Endothelial cell of umbilical vein (primary cell): ENCODE measurements around the gene AGPAT2. TPM values are rescaled to one million over a fixed set of nuclear protein-coding genes. Genes with fewer than 3 reads are reported as not detected.
"Not testable (repeated sequence)": the region's sequence is repeated elsewhere in the genome, so short reads cannot be mapped to it uniquely, and the experiment has no call there.

Experiments used
- BruUV-seq: library from RNA; stranded (reverse); fragments of 400-500 nt; replicated peaks from 2 replicates; lab custom pipeline; 2021; lab: Mats Ljungman, UMichigan
- CTCF ChIA-PET: fragments of 300-600, 350-600 bp; sonication (Branson Sonifier 250); formaldehyde crosslinking; loops from one replicate; lab custom pipeline; 2021; ENCODE audit warnings: antibody characterized with exemption, inconsistent platforms; lab: Charles Lee
- POLR2A ChIA-PET: fragments of 300-600, 350-600 bp; sonication (Branson Sonifier 250); formaldehyde crosslinking; loops from one replicate; lab custom pipeline; 2021; ENCODE audit warnings: antibody characterized with exemption, inconsistent platforms; lab: Charles Lee
- DNase-seq: peaks from one replicate; pipeline ENCODE4 v3.0.0-alpha.2; 2011; ENCODE audit warnings: low read depth, low spot score
- FAIRE-seq: peaks from 2 replicates; lab custom pipeline; 2011; peaks lifted over from hg19 to GRCh38; lab: Jason Lieb, UNC
- H2AFZ ChIP-seq: 2 replicates; pipeline ENCODE4 v1.6.0; 2012; ENCODE audit warnings: low read depth, low read length, control low read depth, inconsistent platforms
- H3K27ac ChIP-seq: 2 replicates; pipeline ENCODE4 v1.5.1; 2011; ENCODE audit warnings: low read depth, mild to moderate bottlenecking, control low read depth, low read length, moderate library complexity; ENCODE audit not compliant: insufficient read depth
- H3K27me3 ChIP-seq, 2 experiments: 2 replicates each; pipeline versions ENCODE4 v1.6.0 to v1.6.1; 2011; ENCODE audit warnings: low read length in 2 of 2, mixed read lengths in 1 of 2; ENCODE audit not compliant: control insufficient read depth in 2 of 2, insufficient read depth in 2 of 2
- H3K36me3 ChIP-seq, 2 experiments: 2 replicates in 1 of 2; 3 replicates in 1 of 2; pipeline ENCODE4 v1.5.1; 2011; ENCODE audit warnings: low read length in 2 of 2, mild to moderate bottlenecking in 1 of 2, moderate library complexity in 1 of 2; ENCODE audit not compliant: control insufficient read depth in 2 of 2, insufficient read depth in 2 of 2; ENCODE audit errors: extremely low read depth in 1 of 2
- H3K4me1 ChIP-seq: 3 replicates; pipeline ENCODE4 v1.5.1; 2011; ENCODE audit warnings: mild to moderate bottlenecking, low read length; ENCODE audit not compliant: control insufficient read depth, insufficient read depth; ENCODE audit errors: extremely low read depth
- H3K4me2 ChIP-seq: 2 replicates; pipeline ENCODE4 v1.6.1; 2011; ENCODE audit warnings: low read length, control low read depth, mixed read lengths; ENCODE audit not compliant: insufficient read depth
- H3K4me3 ChIP-seq, 3 experiments: fragments of 200-600 bp in 1 of 3; sonication (generic), shearing (Covaris generic) in 1 of 3; replicated peaks in 1 of 3; 2 replicates each; pipeline ENCODE4 v1.5.1; 2011 to 2016; ENCODE audit warnings: control low read depth in 3 of 3, low read length in 3 of 3, mild to moderate bottlenecking in 2 of 3, inconsistent platforms in 1 of 3, low read depth in 1 of 3, moderate library complexity in 1 of 3; ENCODE audit not compliant: insufficient read depth in 1 of 3
- H3K79me2 ChIP-seq: 2 replicates; pipeline ENCODE4 v1.6.0; 2012; ENCODE audit warnings: low read length, inconsistent platforms; ENCODE audit not compliant: control insufficient read depth, insufficient read depth
- H3K9ac ChIP-seq: replicated peaks from 2 replicates; pipeline ENCODE3; 2011; ENCODE audit warnings: low read length, control low read depth; ENCODE audit not compliant: insufficient read depth; ENCODE audit errors: extremely low read depth
- H3K9me1 ChIP-seq: replicated peaks from 3 replicates; pipeline ENCODE4 v1.6.0; 2011; ENCODE audit warnings: mild to moderate bottlenecking, low read length; ENCODE audit not compliant: control insufficient read depth, insufficient read depth; ENCODE audit errors: extremely low read depth
- H3K9me3 ChIP-seq: replicated peaks from 2 replicates; pipeline ENCODE4 v1.5.1; 2012; ENCODE audit warnings: low read length, inconsistent platforms; ENCODE audit not compliant: control insufficient read depth, insufficient read depth
- H4K20me1 ChIP-seq: replicated peaks from 2 replicates; pipeline ENCODE3; 2011; ENCODE audit warnings: mild to moderate bottlenecking, low read length; ENCODE audit not compliant: control insufficient read depth, insufficient read depth; ENCODE audit errors: extremely low read depth
- CTCF ChIP-seq, 2 donors: IDR thresholded peaks; 1 replicate in 1 of 2; 2 replicates in 1 of 2; pipeline ENCODE4 v1.5.1; 2011; ENCODE audit warnings: low read length in 2 of 2, mild to moderate bottlenecking in 2 of 2, moderate library complexity in 2 of 2, control low read depth in 1 of 2, inconsistent platforms in 1 of 2, low read depth in 1 of 2; ENCODE audit not compliant: insufficient read depth in 1 of 2; ENCODE audit errors: extremely low read depth in 1 of 2
- EZH2 ChIP-seq: IDR thresholded peaks from 2 replicates; pipeline ENCODE4 v1.6.1; 2012; ENCODE audit warnings: borderline replicate concordance, low read depth, mild to moderate bottlenecking, moderate library complexity, low read length, inconsistent platforms; ENCODE audit not compliant: severe bottlenecking
- FOS ChIP-seq: IDR thresholded peaks from 2 replicates; pipeline ENCODE4 v1.6.1; 2011; ENCODE audit warnings: mild to moderate bottlenecking, low read length, moderate library complexity, borderline replicate concordance; ENCODE audit not compliant: insufficient read depth
- GATA2 ChIP-seq: IDR thresholded peaks from 2 replicates; pipeline ENCODE4 v1.7.0; 2011; ENCODE audit warnings: low read depth, mild to moderate bottlenecking, moderate library complexity, mixed read lengths, low read length; ENCODE audit not compliant: insufficient read length, insufficient read depth
- JUN ChIP-seq: IDR thresholded peaks from 2 replicates; pipeline ENCODE4 v1.6.1; 2011; ENCODE audit warnings: borderline replicate concordance, low read depth; ENCODE audit not compliant: insufficient read length, insufficient read depth
- MYC ChIP-seq: IDR thresholded peaks from one replicate; pipeline ENCODE4 v1.6.1; 2011; ENCODE audit warnings: mild to moderate bottlenecking, low read depth, low read length
- POLR2A ChIP-seq: IDR thresholded peaks from 2 replicates; pipeline ENCODE4 v1.6.1; 2012; ENCODE audit warnings: low read depth, mild to moderate bottlenecking, control low read depth, low read length
- POLR2AphosphoS5 ChIP-seq: IDR thresholded peaks from 2 replicates; pipeline ENCODE4 v1.6.1; 2012; ENCODE audit warnings: low read depth, mild to moderate bottlenecking, control low read depth, low read length, moderate library complexity; ENCODE audit not compliant: insufficient read depth
- dilution Hi-C: fragments of 300-500 bp; cut with MboI; formaldehyde crosslinking; loops from one replicate; pipeline ENCODE4 v1.15.0; 2019; ENCODE audit warnings: low sequenced_read_pairs; ENCODE audit not compliant: extremely low pct_ligation_motif_present
- intact Hi-C: fragments of 100-400 bp; cut with micrococcal nuclease; formaldehyde crosslinking; loops from one replicate; pipeline ENCODE4 v1.10.0; 2022
- polyA plus RNA-seq, 4 experiments: library from polyadenylated mRNA; depleted of rRNA in 3 of 4; stranded (reverse) in 3 of 4; unstranded in 1 of 4; fragments of >200 nt; gene quantifications; 2 replicates each; pipeline versions ENCODE4 v1.2.1 to v1.2.3, GENCODE V29; 2011 to 2012; ENCODE audit warnings: missing spikeins in 1 of 4
- total RNA-seq: library from RNA; stranded (reverse); gene quantifications from 2 replicates; pipeline ENCODE4 v1.2.3, GENCODE V29; 2021
- TF ChIP-seq, protein P1 (sequence below): IDR thresholded peaks from 2 replicates; pipeline ENCODE4 v1.6.1; 2011; ENCODE audit not compliant: insufficient read depth, insufficient read length

The AGPAT2 gene
- total and polyA plus RNA-seq, 2 donors (not counting 3 experiments of a cell fraction or from before 2014, with no cell fraction given): 45.5 to 55.3 TPM

DNA sequence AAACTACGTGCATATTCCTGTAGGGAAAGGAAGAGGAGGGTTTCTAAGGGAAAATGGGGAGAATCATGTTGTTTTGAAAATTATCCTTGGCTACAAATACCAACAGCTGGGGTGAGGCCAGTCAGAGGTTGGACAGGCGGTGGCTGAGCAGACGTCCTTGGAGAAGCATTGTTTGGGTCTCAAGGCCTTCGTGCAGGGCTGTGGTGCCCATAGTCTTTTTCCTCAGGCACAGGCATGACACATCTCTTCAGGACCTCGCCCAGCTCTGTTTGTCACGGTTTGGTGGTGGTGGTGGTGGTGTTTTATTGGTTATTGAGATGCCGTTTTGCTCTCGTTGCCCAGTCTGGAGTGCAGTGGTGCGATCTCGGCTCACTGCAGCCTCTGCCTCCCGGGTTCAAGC lies 52.4 kb downstream of the AGPAT2 start:
- Histone ChIP-seq H4K20me1 (no peaks in the 10 kb centered on the region), H3K27ac (no peak overlapping the region), H3K4me1 (no peaks in the 10 kb centered on the region), H3K79me2 (no peaks in the 10 kb centered on the region), H2AFZ (no peak overlapping the region), H3K27me3 (no peaks in the 10 kb centered on the region), H3K4me2 (no peak overlapping the region), H3K9ac (no peak overlapping the region), H3K4me3 (no peak overlapping the region), H3K9me1 (no peaks in the 10 kb centered on the region), H3K36me3 (no peaks in the 10 kb centered on the region), H3K9me3 (no peaks in the 10 kb centered on the region)
- no peak for FAIRE-seq
- intact Hi-C loops: no loop called here
- TF ChIP-seq EZH2 (no peak), POLR2A (no peak), MYC (no peak), FOS (no peak), JUN (no peak), POLR2AphosphoS5 (no peak), CTCF (IDR thresholded peaks at IDR 0.05; ENCODE audit: extremely low read depth in 1 of 2, insufficient read depth in 1 of 2, low read depth in 1 of 2, low read length in 2 of 2) (no peak), GATA2 (no peak)
- TF ChIP-seq, protein P1, sequence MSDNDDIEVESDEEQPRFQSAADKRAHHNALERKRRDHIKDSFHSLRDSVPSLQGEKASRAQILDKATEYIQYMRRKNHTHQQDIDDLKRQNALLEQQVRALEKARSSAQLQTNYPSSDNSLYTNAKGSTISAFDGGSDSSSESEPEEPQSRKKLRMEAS: no peak
- DNase-seq: no peak
- dilution Hi-C loops: no loop called here
- no TSS peak for BruUV-seq
- CTCF ChIA-PET: interaction anchor here (1.7 to 3.7 kb wide), 3 partner anchors 37 to 150 kb away, joined by 4 to 27 read pairs (median 7); no protein-coding TSS in a partner anchor
- POLR2A ChIA-PET: interaction anchor here (0.7 kb wide), 2 partner anchors 8 to 155 kb away, joined by 3 to 7 read pairs; no protein-coding TSS in a partner anchor

- H3K9me3 ChIP-seq, POLR2A ChIA-PET, H3K4me3 ChIP-seq, H3K27me3 ChIP-seq, DNase-seq, H3K27ac ChIP-seq, H4K20me1 ChIP-seq, BruUV-seq, H3K9ac ChIP-seq, H3K4me2 ChIP-seq, H3K79me2 ChIP-seq, H3K4me1 ChIP-seq, H3K36me3 ChIP-seq, H3K9me1 ChIP-seq, H2AFZ ChIP-seq, intact Hi-C loops, dilution Hi-C loops: not testable (repeated sequence)
- peak; percentile 59 for FAIRE-seq
- CTCF ChIA-PET: interaction anchor here (0.9 to 3.7 kb wide), 6 partner anchors 29 to 147 kb away, joined by 3 to 116 read pairs (median 13); no protein-coding TSS in a partner anchor
Measured at GRCh38 chr9:136632491-136633106, 54.7 kb downstream of the AGPAT2 start.
